HG03064 (cell line): ENCODE measurements around the gene ZNF629.
"Not testable (repeated sequence)": the region's sequence is repeated elsewhere in the genome, so short reads cannot be mapped to it uniquely, and the experiment has no call there.

Experiments
- ATAC-seq: cut with Tn5 transposase; IDR thresholded peaks from one replicate; pipeline ENCODE4 v1.9.1; 2021; ENCODE audit warnings: low read depth; ENCODE audit not compliant: unreplicated experiment

Gene ZNF629

GRCh38 chr16:30786936-30787612 is at the start of gene ZNF629:
TSS of gene ZNF629 (minus strand) at chr16:30787205. CDS start at chr16:30784482, 2,723 bp downstream.
- no peak for ATAC-seq

- ATAC-seq: no peak
Observed at GRCh38 chr16:30834130-30834740, 47.2 kb upstream of the ZNF629 start.

GRCh38 chr16:30830072-30830417 is 43.0 kb upstream of the ZNF629 start:
- no peak for ATAC-seq

GRCh38 chr16:30829130-30830071 is 42.4 kb upstream of the ZNF629 start:
- ATAC-seq: no peak

GRCh38 chr16:30821891-30822290 is 34.9 kb upstream of the ZNF629 start:
- ATAC-seq: no peak

- ATAC-seq: not testable (repeated sequence)
Observed at GRCh38 chr16:30821441-30821840, 34.4 kb upstream of the ZNF629 start.

GRCh38 chr16:30820952-30821421 is 34.0 kb upstream of the ZNF629 start:
- ATAC-seq: no peak

- no peak for ATAC-seq
Observed at GRCh38 chr16:30816769-30817168, 29.8 kb upstream of the ZNF629 start.

GRCh38 chr16:30813821-30814189 is 26.8 kb upstream of the ZNF629 start:
- ATAC-seq: no peak

GRCh38 chr16:30809675-30810074 is 22.7 kb upstream of the ZNF629 start:
- ATAC-seq: not testable (repeated sequence)

GRCh38 chr16:30808890-30809426 is 22.0 kb upstream of the ZNF629 start:
- ATAC-seq: not testable (repeated sequence)

GRCh38 chr16:30808146-30808545 is 21.1 kb upstream of the ZNF629 start:
- ATAC-seq: no peak

GRCh38 chr16:30805370-30806169 is 18.6 kb upstream of the ZNF629 start:
- no peak for ATAC-seq

GRCh38 chr16:30805056-30805369 is 18.0 kb upstream of the ZNF629 start:
- no peak for ATAC-seq

- ATAC-seq: no peak
Observed at GRCh38 chr16:30802936-30803335, 15.9 kb upstream of the ZNF629 start.

GRCh38 chr16:30797670-30798309 is 10.8 kb upstream of the ZNF629 start:
- no peak for ATAC-seq

GRCh38 chr16:30794634-30795033 is 7.6 kb upstream of the ZNF629 start:
- ATAC-seq: no peak

- no peak for ATAC-seq
Observed at GRCh38 chr16:30793508-30794069, 6.6 kb upstream of the ZNF629 start.

GRCh38 chr16:30787613-30788378 is 791 bp upstream of the ZNF629 start:
- no peak for ATAC-seq
